ENCODE measurements around the gene DBNDD2.

Gene DBNDD2

DNA sequence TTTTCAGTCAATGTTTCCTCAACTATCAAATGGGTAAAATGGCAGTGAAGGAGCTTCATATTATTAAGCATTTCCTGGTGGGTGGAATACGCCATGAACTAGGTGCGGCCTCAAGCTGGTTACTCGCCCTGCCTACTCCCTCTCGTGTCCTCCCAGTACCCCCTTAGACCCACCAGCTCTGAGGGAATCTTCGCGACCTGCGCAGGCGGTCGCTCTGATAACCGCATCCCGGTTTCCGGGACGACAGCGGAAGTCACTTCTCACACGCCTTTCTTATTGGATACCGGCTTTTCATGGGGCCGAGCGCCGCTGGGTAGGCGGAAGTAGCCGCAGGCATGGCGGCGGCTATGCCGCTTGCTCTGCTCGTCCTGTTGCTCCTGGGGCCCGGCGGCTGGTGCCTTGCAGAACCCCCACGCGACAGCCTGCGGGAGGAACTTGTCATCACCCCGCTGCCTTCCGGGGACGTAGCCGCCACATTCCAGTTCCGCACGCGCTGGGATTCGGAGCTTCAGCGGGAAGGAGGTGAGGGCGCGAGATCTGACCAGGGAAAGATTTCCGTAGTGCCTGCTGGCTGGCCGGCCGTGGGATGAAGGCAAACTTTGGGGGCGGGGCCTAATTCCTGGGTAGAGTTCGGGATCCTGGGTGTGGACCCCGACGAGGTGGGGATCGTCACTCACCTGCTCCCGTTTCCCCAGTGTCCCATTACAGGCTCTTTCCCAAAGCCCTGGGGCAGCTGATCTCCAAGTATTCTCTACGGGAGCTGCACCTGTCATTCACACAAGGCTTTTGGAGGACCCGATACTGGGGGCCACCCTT lies 7.9 kb downstream of the DBNDD2 start, which contains the start of gene PIGT:
Gene PIGT (plus strand): TSS at position 320 of the 816 bp plus-strand sequence. CDS start 16 bp downstream, at position 336.
- peak; percentile 74 for DNase-seq (ENCODE audit: low read depth)

DNA sequence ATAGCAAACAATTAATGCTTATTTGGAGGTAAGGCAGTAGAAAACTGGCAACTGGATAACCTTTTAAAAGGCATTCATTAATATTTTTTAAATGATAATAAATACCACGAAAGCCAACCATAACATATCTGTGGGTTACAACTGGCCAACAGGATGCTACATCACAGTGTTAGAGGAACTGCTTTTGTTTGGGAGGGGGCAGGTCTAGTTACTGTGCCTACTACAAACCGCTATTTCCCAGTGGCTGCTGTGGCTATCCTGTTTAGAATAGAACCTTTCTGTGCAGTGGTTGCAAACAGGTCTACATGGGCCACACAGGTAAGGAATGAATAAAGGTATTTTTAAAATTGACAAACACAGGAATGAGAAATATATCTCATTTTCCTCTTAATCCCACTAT lies 8.8 kb downstream of the DBNDD2 start:
- no peak for DNase-seq (ENCODE audit: low read depth)

DNA sequence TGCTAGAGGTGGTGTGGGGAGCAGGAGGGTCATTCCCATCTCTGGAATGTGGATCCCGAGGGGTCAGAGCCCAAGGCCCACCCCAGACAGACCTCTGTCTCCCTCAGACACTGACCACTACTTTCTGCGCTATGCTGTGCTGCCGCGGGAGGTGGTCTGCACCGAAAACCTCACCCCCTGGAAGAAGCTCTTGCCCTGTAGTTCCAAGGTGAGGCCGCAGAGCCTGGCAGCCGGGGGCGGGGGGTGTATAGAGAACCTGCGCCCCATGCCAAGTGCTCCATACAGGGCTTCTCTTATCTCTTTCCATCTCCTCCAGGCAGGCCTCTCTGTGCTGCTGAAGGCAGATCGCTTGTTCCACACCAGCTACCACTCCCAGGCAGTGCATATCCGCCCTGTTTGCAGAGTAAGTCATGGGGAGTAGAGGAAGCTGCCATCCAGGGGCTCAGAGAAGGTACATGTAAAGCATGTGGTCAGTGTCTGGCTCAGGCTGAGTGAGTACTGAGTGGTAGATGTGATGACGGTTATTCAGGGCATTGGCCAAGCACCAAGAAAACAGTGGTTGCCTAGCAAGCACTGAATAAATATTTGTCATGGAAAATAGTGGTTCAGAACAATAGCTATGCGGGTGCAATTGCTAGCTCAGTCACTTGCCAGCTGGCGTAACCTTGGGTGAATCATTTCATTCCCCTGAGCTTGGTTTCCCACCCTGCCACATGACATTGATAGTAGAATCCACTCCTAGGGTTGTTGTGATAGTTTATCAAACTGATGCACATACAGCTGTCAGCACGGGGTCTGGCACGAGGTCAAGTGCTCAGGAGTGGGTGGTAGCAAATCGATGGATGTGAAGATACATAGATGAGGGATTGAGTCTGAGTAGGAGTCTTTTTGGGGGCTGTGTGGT lies 11.4 kb downstream of the DBNDD2 start:
- peak; percentile 97 for DNase-seq (ENCODE audit: low read depth)

GRCh38 chr20:45420125-45420524 lies 12.0 kb downstream of the DBNDD2 start:
- no peak for DNase-seq (ENCODE audit: low read depth)

- no peak for DNase-seq (ENCODE audit: low read depth)
Observed at GRCh38 chr20:45423700-45424099, 15.6 kb downstream of the DBNDD2 start.

GRCh38 chr20:45425561-45425960 lies 17.5 kb downstream of the DBNDD2 start:
- DNase-seq (ENCODE audit: low read depth): no peak

DNA sequence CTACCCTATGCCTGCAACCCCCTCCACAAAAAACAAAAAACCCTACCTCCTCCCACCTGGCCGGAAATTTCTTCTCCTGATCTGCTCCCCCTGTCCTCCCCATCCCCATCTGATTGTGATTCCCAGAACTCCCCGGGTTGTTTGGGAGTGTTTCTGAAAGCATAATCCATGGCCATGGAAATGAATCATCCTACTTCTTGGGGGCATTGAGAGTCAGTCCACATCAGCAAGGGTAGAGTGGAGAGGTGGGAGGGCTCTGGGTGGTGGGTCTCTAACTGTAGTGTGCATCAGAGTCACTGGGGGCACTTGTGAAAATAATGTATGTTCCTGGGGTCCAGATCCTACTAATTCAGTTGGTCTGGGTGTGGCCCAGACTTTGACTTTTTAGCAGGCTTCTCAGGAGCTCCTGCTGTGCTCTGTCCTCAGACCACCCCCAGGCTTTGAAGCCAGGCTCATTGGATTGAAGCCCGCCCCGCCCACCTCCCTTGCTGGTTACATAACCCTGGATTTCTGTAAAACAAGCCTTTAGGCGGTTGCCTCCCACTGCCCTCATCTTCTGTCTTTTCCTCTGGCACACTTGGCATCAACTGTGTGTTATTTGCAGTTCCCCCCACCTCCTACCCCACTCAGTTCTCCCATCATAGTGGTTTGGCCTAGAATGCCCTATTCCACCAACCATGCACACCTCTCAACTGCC lies 18.4 kb downstream of the DBNDD2 start:
- no peak for DNase-seq (ENCODE audit: low read depth)

- no peak for DNase-seq (ENCODE audit: low read depth)
Observed at GRCh38 chr20:45427236-45428149, 19.4 kb downstream of the DBNDD2 start.

- DNase-seq (ENCODE audit: low read depth): no peak
Observed at GRCh38 chr20:45429618-45430017, 21.5 kb downstream of the DBNDD2 start.

- no peak for DNase-seq (ENCODE audit: low read depth)
Observed at GRCh38 chr20:45432294-45432693, 24.2 kb downstream of the DBNDD2 start.

DNA sequence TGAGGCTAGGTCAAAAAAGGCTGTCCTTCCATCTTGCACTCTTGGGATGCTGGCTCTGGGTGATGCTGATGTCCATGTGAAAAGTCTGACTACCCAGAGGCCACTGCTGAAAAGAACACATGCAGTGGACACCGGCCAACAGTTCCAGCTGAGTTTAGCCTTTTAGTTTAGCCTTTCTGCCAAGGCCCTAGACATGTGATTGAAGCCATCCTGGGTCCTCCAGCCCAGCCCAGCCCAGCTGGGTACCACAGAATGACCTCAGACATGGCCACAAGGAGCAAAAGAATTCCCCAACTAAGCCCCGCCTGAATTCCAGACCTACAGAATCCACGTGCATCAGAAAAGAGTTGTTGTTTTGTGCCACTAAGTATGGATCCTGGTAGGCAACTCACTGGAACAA lies 25.2 kb downstream of the DBNDD2 start:
- DNase-seq (ENCODE audit: low read depth): peak; percentile 65

DNA sequence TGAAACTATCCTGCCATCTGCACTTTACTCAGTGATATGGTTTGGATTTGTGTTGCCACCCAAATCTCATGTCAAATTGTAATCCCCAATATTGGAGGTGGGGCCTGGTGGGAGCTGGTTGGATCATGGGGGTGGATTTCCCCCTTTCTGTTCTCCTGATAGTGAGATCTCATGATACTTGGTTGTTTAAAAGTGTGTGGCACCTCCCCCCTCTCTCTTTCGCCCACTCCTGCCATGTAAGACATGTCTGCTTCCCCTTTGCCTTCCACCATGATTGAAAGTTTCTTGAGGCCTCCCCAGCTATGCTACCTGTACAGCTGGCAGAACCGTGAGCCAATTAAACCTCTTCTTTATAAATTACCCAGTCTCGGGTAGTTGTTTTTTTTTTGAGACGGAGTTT lies 25.9 kb downstream of the DBNDD2 start:
- DNase-seq (ENCODE audit: low read depth): no peak

GRCh38 chr20:45436732-45437485 lies 28.8 kb downstream of the DBNDD2 start:
- DNase-seq (ENCODE audit: low read depth): peak; percentile 63

- DNase-seq (ENCODE audit: low read depth): no peak
Observed at GRCh38 chr20:45440424-45440823, 32.3 kb downstream of the DBNDD2 start.

GRCh38 chr20:45440891-45441685 lies 33.0 kb downstream of the DBNDD2 start:
- DNase-seq (ENCODE audit: low read depth): no peak

DNA sequence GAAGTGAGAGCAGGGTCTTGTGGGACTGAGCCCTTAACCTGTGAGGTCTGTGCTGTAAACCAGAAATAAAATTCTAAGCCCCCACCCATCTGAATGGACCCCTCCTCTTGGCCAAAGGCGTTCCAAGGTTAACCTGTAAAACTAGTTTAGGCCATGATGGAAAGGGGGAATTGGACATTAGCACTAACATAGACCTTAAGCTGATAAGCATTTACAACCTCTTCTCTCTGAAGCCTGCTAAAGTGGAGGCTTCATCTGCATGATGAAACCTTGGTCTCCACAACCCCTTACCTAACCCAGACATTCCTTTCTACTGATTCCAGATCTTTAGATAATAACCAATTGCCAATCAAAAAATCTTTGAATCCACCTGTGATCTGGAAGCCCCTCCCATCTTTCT lies 33.7 kb downstream of the DBNDD2 start:
- DNase-seq (ENCODE audit: low read depth): no peak

DNA sequence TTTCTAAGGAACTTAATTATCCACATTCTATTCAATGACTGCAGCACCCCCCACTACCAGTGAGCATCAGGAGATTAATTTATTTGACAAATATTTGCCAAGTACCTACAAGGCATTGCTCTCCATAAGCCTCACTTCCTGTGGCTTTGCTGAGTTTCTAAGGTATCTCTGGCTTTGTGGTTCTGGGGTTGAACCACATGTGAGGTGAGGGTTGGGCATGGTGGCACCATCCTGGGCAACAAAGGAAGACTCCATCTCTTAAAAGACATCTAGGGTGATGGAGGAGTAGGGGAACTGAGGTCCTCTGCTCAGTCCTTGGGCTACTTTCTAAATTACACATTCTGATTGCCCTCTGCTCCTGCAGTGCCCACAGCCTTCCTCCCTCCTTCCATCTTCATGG lies 36.0 kb downstream of the DBNDD2 start:
- no peak for DNase-seq (ENCODE audit: low read depth)

DNA sequence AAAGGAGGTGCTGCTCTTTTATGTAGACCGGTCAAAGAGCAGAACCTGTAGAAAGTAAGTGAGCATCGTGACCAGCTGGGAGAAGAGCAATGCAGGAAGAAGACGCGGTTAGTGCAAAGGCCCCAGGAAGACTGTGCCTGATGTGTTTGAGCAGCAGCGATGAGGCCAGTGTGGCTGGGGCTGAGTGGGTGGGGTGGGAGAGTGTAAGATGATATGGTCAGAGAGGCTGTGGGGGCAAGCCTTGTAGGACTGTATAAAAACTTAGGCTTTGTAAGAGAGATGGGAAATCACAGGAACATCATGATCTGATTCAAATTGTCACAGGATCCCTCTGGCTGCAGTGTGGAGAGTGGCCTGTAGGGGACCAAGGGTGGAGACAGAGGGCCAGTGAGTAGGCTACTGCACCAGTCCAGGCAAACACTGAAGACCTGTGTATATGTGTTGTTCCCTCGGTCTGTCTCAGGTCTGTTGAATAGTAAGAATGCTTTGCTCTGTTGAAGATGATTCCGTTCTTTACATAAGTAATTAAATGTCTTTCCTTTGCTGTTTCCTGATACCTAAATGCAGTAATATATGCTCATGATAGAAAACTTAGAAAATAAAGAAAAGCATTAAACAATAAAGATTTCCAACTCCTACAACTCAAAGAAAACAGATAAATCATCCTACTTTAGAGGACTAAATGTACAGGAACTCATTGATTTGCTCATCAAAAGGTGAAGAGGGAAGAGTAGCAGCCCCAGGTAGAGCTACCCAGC lies 37.9 kb downstream of the DBNDD2 start:
- DNase-seq (ENCODE audit: low read depth): no peak

- DNase-seq (ENCODE audit: low read depth): no peak
Observed at GRCh38 chr20:45448270-45448669, 40.2 kb downstream of the DBNDD2 start.

Data from stromal cell of bone marrow (primary cell).